ENCODE results near the gene TAS1R2. TPM values are rescaled to one million over a fixed set of nuclear protein-coding genes. Genes with fewer than 3 reads are reported as not detected.

Gene TAS1R2
- total and polyA plus RNA-seq, 2 experiments from 2014 or later = not detected

GRCh38 chr1:18861590-18861989 lies 2.1 kb upstream of the TAS1R2 start (continued):
- TF ChIP-seq ZNF462 (CRISPR knock-in tag; IDR thresholded peaks at IDR 0.05) = no peak
- no peak for TF ChIP-seq STAT1 (IDR thresholded peaks at IDR 0.05; ENCODE audit: unreplicated experiment)
- TF ChIP-seq POLR2AphosphoS5 (IDR thresholded peaks at IDR 0.05; ENCODE audit: low read depth) = no peak
- no peak for TF ChIP-seq JUNB (IDR thresholded peaks at IDR 0.05; ENCODE audit: unreplicated experiment)
- TF ChIP-seq EZH2 (IDR thresholded peaks at IDR 0.05; ENCODE audit: low read depth, unreplicated experiment) = no peak
- no peak for TF ChIP-seq ZNF114 (CRISPR knock-in tag; IDR thresholded peaks at IDR 0.05)
- TF ChIP-seq ZNF331 (CRISPR knock-in tag; IDR thresholded peaks at IDR 0.05; ENCODE audit: low read depth) = no peak
- TF ChIP-seq REST (IDR thresholded peaks at IDR 0.05; ENCODE audit: unreplicated experiment) = no peak

Data from GM23338 (cell line).